Measurements from ENCODE around the gene CRYL1. TPM values are rescaled to one million over a fixed set of nuclear protein-coding genes. Genes with fewer than 3 reads are reported as not detected.
A peak's percentile ranks its signal among the peaks of the same experiment; 100 is the strongest.

Gene CRYL1, protein sequence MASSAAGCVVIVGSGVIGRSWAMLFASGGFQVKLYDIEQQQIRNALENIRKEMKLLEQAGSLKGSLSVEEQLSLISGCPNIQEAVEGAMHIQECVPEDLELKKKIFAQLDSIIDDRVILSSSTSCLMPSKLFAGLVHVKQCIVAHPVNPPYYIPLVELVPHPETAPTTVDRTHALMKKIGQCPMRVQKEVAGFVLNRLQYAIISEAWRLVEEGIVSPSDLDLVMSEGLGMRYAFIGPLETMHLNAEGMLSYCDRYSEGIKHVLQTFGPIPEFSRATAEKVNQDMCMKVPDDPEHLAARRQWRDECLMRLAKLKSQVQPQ
- 5.8 and 7.1 TPM in 2 replicates for total RNA-seq

- DNase-seq = peak; percentile 92
- H3K27ac Mint-ChIP-seq = peak within 1 kb of the TSS; percentile 79
- peaks cover 19% of the 10 kb centered on the region for H3K4me1 Mint-ChIP-seq
- intact Hi-C loops (cut with micrococcal nuclease) = loop anchor here (1.0 to 5.0 kb wide), 3 partner anchors 41 to 247 kb away; partner anchors contain the start of genes EEF1AKMT1, IFT88 and IL17D
- peak within 1 kb of the TSS; percentile 79 for H3K4me3 Mint-ChIP-seq
- peaks cover 3% of the 10 kb centered on the region for H3K36me3 Mint-ChIP-seq (ENCODE audit: low read depth)
- peaks cover 6% of the 10 kb centered on the region for H3K9me3 Mint-ChIP-seq
- no peaks in the 10 kb centered on the region for H3K27me3 Mint-ChIP-seq
These were observed at the start of gene CRYL1 for GRCh38 chr13:20525601-20526544. TSS of gene CRYL1 (minus strand) at chr13:20525857. CDS start at chr13:20525794, 63 bp downstream.

- intact Hi-C loops (cut with micrococcal nuclease) = no loop called here
- Mint-ChIP-seq H3K27me3 (no peaks in the 10 kb centered on the region), H3K4me3 (no peak overlapping the region), H3K4me1 (peaks cover 4% of the 10 kb centered on the region), H3K27ac (no peak overlapping the region), H3K9me3 (peaks cover 12% of the 10 kb centered on the region), H3K36me3 (ENCODE audit: low read depth) (peaks cover 9% of the 10 kb centered on the region)
- DNase-seq = no peak
These were observed 48.0 kb upstream of the CRYL1 start for GRCh38 chr13:20573636-20574035.

- H3K36me3 Mint-ChIP-seq (ENCODE audit: low read depth) = peaks cover 7% of the 10 kb centered on the region
- H3K9me3 Mint-ChIP-seq = peaks cover 12% of the 10 kb centered on the region
- no peak overlapping the region for H3K4me3 Mint-ChIP-seq
- no peak for DNase-seq
- H3K27ac Mint-ChIP-seq = no peak overlapping the region
- peaks cover 5% of the 10 kb centered on the region for H3K4me1 Mint-ChIP-seq
- H3K27me3 Mint-ChIP-seq = no peaks in the 10 kb centered on the region
- intact Hi-C loops (cut with micrococcal nuclease) = no loop called here
These were observed 47.5 kb upstream of the CRYL1 start for GRCh38 chr13:20573186-20573585.

DNA sequence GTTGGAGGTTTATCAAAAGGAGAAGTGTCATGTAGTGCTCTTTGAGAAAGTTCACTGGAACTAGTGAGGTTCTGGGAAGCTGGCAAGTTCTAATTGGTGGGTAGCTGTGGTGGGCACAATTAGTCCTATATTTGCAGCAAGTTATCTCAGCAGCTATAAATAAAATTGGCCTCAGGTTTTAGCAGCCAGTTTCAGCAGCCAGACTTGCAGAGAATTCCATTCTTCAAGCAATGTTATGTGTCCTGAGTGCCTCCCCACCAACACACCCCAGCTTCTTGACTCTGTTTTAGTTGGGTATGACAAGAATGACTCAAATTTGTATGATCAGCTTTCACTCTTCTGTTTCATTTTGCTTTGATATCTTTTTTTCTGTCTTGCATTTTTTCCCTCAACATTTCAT is 46.0 kb upstream of the CRYL1 start:
- Mint-ChIP-seq H3K36me3 (ENCODE audit: low read depth) (peaks cover 4% of the 10 kb centered on the region), H3K27ac (no peak overlapping the region), H3K4me1 (peaks cover 14% of the 10 kb centered on the region), H3K4me3 (no peak overlapping the region), H3K27me3 (no peaks in the 10 kb centered on the region), H3K9me3 (peaks cover 12% of the 10 kb centered on the region)
- peak; percentile 41 for DNase-seq
- intact Hi-C loops (cut with micrococcal nuclease) = no loop called here

- Mint-ChIP-seq H3K4me3 (no peak overlapping the region), H3K4me1 (peaks cover 20% of the 10 kb centered on the region), H3K36me3 (ENCODE audit: low read depth) (peaks cover 2% of the 10 kb centered on the region), H3K27ac (no peak overlapping the region), H3K9me3 (peaks cover 7% of the 10 kb centered on the region), H3K27me3 (no peaks in the 10 kb centered on the region)
- peak; percentile 6 for DNase-seq
- intact Hi-C loops (cut with micrococcal nuclease) = no loop called here
These were observed 44.9 kb upstream of the CRYL1 start for GRCh38 chr13:20570517-20570916.

- H3K36me3 Mint-ChIP-seq (ENCODE audit: low read depth) = peaks cover 7% of the 10 kb centered on the region
- H3K27me3 Mint-ChIP-seq = no peaks in the 10 kb centered on the region
- H3K9me3 Mint-ChIP-seq = peaks cover 8% of the 10 kb centered on the region
- H3K27ac Mint-ChIP-seq = peak overlapping the region; percentile 88
- DNase-seq = peak; percentile 55
- H3K4me1 Mint-ChIP-seq = peaks cover 23% of the 10 kb centered on the region
- H3K4me3 Mint-ChIP-seq = peak overlapping the region; percentile 91
- intact Hi-C loops (cut with micrococcal nuclease) = loop anchor here (1.0 to 2.0 kb wide), 3 partner anchors 42 to 205 kb away; partner anchors contain the start of genes EEF1AKMT1 and IL17D
These were observed 42.3 kb upstream of the CRYL1 start for GRCh38 chr13:20567881-20568528.

- peak within 1 kb of the TSS; percentile 91 for H3K4me3 Mint-ChIP-seq
- H3K4me1 Mint-ChIP-seq = peaks cover 23% of the 10 kb centered on the region
- peaks cover 8% of the 10 kb centered on the region for H3K9me3 Mint-ChIP-seq
- H3K27me3 Mint-ChIP-seq = no peaks in the 10 kb centered on the region
- H3K36me3 Mint-ChIP-seq (ENCODE audit: low read depth) = peaks cover 7% of the 10 kb centered on the region
- peak; percentile 97 for DNase-seq
- peak within 1 kb of the TSS; percentile 88 for H3K27ac Mint-ChIP-seq
- intact Hi-C loops (cut with micrococcal nuclease) = loop anchor here (1.0 to 2.0 kb wide), 3 partner anchors 41 to 206 kb away; partner anchors contain the start of genes EEF1AKMT1 and IL17D
These were observed 41.5 kb upstream of the CRYL1 start, which contains the start of gene IFT88 for GRCh38 chr13:20566898-20567874. TSS of gene IFT88 (plus strand) at chr13:20567157. CDS start at chr13:20574386, 7,229 bp downstream.

GRCh38 chr13:20566468-20566897 is 40.8 kb upstream of the CRYL1 start:
- Mint-ChIP-seq H3K4me1 (peaks cover 20% of the 10 kb centered on the region), H3K4me3 (peak overlapping the region; percentile 91), H3K27me3 (no peaks in the 10 kb centered on the region), H3K36me3 (ENCODE audit: low read depth) (peaks cover 7% of the 10 kb centered on the region), H3K9me3 (peaks cover 8% of the 10 kb centered on the region), H3K27ac (peak overlapping the region; percentile 88)
- intact Hi-C loops (cut with micrococcal nuclease) = loop anchor here (2.0 kb wide), 2 partner anchors 136 to 206 kb away; partner anchors contain the start of genes EEF1AKMT1 and IL17D
- DNase-seq = no peak

GRCh38 chr13:20565115-20565736 is 39.6 kb upstream of the CRYL1 start:
- Mint-ChIP-seq H3K4me1 (peaks cover 20% of the 10 kb centered on the region), H3K27ac (no peak overlapping the region)
- intact Hi-C loops (cut with micrococcal nuclease) = no loop called here

DNA sequence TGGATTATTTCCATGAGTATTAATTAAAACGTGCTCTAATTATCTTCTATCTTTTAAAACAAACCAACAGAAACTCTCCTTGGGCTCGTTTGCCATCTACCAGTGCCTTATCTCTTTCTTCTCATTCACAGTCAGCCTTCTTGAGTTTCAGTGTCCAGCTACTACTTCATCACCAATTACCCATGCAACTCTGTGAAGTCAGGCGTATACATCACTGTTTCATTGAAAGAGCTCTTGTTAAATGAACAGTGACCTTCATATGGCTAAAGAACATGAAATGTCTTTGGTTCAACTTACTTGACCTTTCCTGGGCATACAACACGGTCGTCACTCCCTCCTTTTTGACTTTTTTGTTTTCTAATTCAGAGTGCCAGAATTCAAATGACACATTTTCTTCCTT is 36.1 kb upstream of the CRYL1 start:
- Mint-ChIP-seq H3K27me3 (no peaks in the 10 kb centered on the region), H3K4me3 (no peak overlapping the region), H3K4me1 (peaks cover 11% of the 10 kb centered on the region), H3K36me3 (ENCODE audit: low read depth) (peaks cover 7% of the 10 kb centered on the region), H3K27ac (no peak overlapping the region), H3K9me3 (peaks cover 8% of the 10 kb centered on the region)
- no peak for DNase-seq
- intact Hi-C loops (cut with micrococcal nuclease) = no loop called here

More at GRCh38 chr13:20565115-20565736, 39.6 kb upstream of the CRYL1 start:
- Mint-ChIP-seq H3K27me3 (no peaks in the 10 kb centered on the region), H3K9me3 (peaks cover 8% of the 10 kb centered on the region), H3K36me3 (ENCODE audit: low read depth) (peaks cover 7% of the 10 kb centered on the region), H3K4me3 (no peak overlapping the region)
- DNase-seq = no peak

DNA sequence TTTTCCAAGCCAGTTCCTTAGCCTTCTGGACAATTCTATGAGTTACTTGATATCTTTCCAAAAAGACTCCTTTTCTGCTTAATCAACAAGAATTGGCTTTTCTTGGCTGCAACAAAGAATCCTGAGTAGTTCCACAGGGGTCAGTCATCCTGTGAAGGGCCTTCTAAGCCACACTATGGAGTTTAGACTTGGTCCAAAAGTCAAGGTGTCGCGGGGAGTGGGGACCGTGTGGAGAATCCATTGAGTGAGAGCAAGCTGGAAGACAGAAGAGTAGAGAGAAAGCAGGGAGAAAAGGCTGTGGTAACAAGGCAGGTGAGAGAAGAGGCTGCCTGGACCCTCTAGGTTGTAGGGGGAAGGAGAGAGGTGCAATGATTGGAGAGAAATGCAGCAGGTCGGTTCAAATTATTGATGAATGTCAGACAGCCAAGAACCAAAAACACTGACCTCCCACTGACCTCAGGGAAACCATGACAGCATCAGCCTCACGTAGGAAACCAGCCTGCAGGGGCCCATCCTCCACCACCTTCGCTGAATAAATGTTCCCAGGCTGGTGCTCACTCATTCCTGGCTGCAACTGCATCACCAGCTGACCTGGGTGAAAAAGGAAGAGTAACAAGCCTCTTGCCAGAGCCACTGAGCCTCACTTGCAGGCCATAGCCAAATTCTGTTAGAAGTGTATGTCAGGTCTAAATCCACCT is 34.2 kb upstream of the CRYL1 start:
- no peak for DNase-seq
- intact Hi-C loops (cut with micrococcal nuclease) = no loop called here
- Mint-ChIP-seq H3K4me1 (no peaks in the 10 kb centered on the region), H3K9me3 (peaks cover 4% of the 10 kb centered on the region), H3K36me3 (ENCODE audit: low read depth) (peaks cover 4% of the 10 kb centered on the region), H3K4me3 (no peak overlapping the region), H3K27ac (no peak overlapping the region), H3K27me3 (no peaks in the 10 kb centered on the region)

DNA sequence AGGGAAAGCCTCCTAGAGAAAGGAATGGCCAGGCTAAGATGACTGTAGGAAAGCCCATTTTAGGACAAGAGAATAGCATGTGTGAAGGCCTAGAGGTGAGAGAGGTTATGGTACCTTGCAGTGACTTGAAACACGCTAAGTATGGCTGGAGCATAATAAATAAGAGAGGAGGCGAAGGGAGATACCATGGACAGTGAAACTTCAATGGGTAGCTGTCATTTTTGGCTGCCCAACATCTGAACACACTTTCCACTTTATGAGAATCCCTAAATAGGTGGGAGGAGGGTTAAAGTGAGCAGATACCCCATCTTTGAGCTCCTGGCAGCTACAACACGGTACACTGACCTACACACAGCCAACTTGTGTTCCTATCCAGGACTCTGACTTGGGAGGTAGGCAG is 33.3 kb upstream of the CRYL1 start:
- intact Hi-C loops (cut with micrococcal nuclease) = no loop called here
- Mint-ChIP-seq H3K4me3 (no peak overlapping the region), H3K27ac (no peak overlapping the region), H3K36me3 (ENCODE audit: low read depth) (no peaks in the 10 kb centered on the region), H3K4me1 (no peaks in the 10 kb centered on the region), H3K27me3 (no peaks in the 10 kb centered on the region), H3K9me3 (no peaks in the 10 kb centered on the region)
- DNase-seq = no peak

All from activated CD4-positive, alpha-beta T cell treated with anti-CD3 and anti-CD28 coated beads, Interleukin-2, amount 10 ng/mL, durations not matched to agents 24 days and 14 days (primary cell).